AG09319 (cell line): ENCODE results near the gene CTBP2.

Source experiments
- DNase-seq: peaks from one replicate; pipeline ENCODE4 v3.0.0-alpha.2; 2010; ENCODE audit warnings: low read depth; ENCODE audit errors: extremely low read depth
- CTCF ChIP-seq: IDR thresholded peaks from 2 replicates; pipeline ENCODE4 v1.5.1; 2011; ENCODE audit warnings: low read depth, mild to moderate bottlenecking, inconsistent platforms, low read length, moderate library complexity

The CTBP2 gene

DNA sequence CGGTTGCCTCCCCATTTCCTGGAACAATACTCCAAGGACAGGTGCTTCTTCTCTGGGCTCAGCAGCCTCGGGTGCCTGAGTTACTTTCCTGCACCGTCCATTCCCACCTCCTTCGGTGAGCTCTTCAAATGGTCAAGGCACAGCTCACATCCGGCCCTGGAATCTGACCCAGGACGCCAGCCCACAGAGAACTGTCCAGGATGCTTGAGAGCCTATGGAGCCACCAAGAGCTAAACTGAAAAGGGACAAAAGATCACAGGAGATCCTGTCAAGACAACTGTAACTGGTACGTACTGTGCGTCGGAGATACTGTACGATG, 72.5 kb downstream of the CTBP2 start:
- no peak for TF ChIP-seq CTCF
- no peak for DNase-seq

DNA sequence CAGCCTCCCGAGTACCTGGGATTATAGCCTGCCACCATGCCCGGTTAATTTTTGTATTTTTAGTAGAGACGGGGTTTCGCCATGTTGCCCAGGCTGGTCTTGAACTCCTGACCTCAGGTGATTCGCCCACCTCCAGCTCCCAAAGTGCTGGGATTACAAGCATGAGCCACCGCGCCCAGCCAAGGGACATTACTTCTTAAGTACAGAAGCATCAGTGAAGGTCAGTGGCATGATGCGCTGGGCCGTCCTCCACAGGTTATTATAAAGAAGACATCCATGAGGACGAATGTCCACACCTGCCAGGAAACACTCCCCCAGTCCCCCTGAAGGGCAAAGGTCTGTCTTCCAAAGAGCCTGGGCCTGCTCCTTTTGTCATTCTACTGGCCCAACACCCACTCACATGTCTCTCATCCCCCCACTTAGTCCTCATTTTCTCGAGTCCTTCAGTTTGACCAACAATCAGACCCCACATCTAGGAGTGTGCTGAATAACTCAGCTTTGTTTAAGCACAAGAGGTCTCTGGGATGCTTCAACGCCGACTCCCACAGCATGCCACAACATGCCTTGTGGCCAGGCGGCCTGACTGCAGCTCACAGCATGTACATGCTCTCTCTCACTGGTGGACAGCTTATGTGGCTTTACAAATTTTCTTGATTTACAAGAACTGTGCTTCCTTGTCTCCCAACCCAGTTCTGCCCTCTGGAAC, 73.0 kb downstream of the CTBP2 start:
- TF ChIP-seq CTCF: no peak
- DNase-seq: no peak

DNA sequence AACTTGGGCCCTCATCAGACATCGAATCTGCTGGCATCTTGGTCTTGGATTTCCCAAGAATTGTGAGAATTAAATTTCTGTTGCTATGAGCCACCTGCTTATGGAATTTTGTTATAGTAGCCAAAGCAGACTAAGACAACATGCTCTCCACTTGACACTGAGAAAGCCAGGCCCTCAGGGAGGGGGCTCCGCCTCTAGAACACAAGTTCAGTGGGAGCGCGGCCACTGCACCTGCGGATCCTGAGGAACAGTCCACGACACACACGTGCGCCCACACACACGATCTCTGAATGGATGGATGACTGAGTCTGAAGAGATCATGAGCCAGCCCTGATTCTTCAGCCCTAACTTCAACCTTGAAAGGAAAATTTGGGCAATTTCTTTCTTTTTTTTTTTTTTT, 73.7 kb downstream of the CTBP2 start:
- no peak for TF ChIP-seq CTCF
- DNase-seq: no peak

DNA sequence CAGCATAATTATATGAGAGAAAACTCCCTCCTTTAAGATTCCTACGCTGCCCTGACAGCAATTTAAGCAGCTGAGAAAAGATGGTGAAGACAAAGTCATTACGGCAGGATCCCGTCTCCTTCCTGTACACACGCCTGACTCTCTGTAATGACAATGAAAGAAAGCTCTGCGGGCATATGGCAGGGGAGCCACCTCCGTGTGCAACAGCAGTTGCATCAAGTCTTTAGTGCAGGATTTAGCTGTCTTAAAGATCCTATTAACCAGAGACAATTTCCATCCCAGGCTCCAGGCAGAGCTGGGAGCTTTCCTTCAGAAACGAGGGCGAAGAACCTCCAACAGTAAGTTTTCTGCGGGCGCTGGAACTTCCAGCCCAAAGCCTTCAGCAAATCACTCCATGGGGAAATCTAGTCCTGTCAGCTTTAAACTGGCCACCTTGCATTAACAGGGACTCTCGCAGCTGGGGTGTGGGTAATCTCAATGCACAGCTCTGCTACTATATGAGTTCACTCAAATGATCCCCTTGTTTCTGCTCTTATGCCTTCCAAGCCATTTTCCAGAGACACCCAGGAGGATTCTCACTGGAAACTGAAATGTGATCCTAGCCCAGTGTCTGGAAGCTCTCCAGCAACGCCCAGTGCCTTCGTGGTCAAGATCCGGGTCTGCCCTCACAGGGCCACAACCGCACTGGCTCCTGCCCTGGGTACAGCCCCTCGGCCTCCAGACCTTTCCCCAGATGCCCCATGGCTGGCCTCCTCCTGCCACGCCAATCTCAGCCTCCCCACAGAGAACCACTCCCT, 74.9 kb downstream of the CTBP2 start:
- DNase-seq: no peak
- TF ChIP-seq CTCF: no peak

- no peak for TF ChIP-seq CTCF
- no peak for DNase-seq
Measured at GRCh38 chr10:125084614-125085257, 75.6 kb downstream of the CTBP2 start.

- DNase-seq: peak; percentile 42
- peak; percentile 14 for TF ChIP-seq CTCF
Measured at GRCh38 chr10:125084191-125084613, 76.2 kb downstream of the CTBP2 start.

GRCh38 chr10:125083576-125083920, 76.8 kb downstream of the CTBP2 start:
- no peak for TF ChIP-seq CTCF
- DNase-seq: peak; percentile 39
